GM23338 (cell line): ENCODE results near the gene CPB1. TPM values are rescaled to one million over a fixed set of nuclear protein-coding genes. Genes with fewer than 3 reads are reported as not detected.

Source experiments
- ATAC-seq: fragments of 200-7000 bp; cut with Tn5 transposase; 3 replicates; pipeline ENCODE4 v1.9.1; 2020
- DNase-seq: peaks from one replicate; pipeline ENCODE4 v3.0.0-alpha.2; 2015; ENCODE audit warnings: low spot score
- H2AFZ ChIP-seq: fragments of 200-600 bp; sonication (generic); 2 replicates; pipeline ENCODE4 v1.8.0; 2016; ENCODE audit warnings: antibody characterized with exemption, mild to moderate bottlenecking, moderate library complexity
- H3F3A ChIP-seq: fragments of 200-600 bp; sonication (generic); replicated peaks from 2 replicates; pipeline ENCODE4 v1.8.0; 2017; ENCODE audit warnings: antibody characterized with exemption, mixed run types, low read depth
- H3K27ac ChIP-seq: fragments of 200-600 bp; sonication (generic); 2 replicates; pipeline ENCODE4 v1.6.1; 2016; ENCODE audit warnings: low read depth
- H3K27me3 ChIP-seq: fragments of 200-600 bp; sonication (generic); 2 replicates; pipeline ENCODE4 v1.8.0; 2016; ENCODE audit warnings: mild to moderate bottlenecking, mixed run types, moderate library complexity; ENCODE audit not compliant: insufficient read depth
- H3K36me3 ChIP-seq: fragments of 200-600 bp; sonication (generic); 2 replicates; pipeline ENCODE4 v1.8.0; 2016; ENCODE audit warnings: mild to moderate bottlenecking; ENCODE audit not compliant: insufficient read depth
- H3K4me1 ChIP-seq: fragments of 200-600 bp; sonication (generic); 2 replicates; pipeline ENCODE4 v1.8.0; 2016; ENCODE audit warnings: mild to moderate bottlenecking, moderate library complexity; ENCODE audit not compliant: insufficient read depth
- H3K4me2 ChIP-seq: fragments of 200-600 bp; sonication (generic); 2 replicates; pipeline ENCODE4 v1.7.1; 2017; ENCODE audit warnings: mixed run types
- H3K4me3 ChIP-seq: fragments of 200-600 bp; sonication (generic); 2 replicates; pipeline ENCODE4 v1.6.1; 2016; ENCODE audit warnings: mixed run types
- H3K79me2 ChIP-seq: fragments of 200-600 bp; sonication (generic); replicated peaks from 2 replicates; pipeline ENCODE4 v1.8.0; 2017; ENCODE audit warnings: mild to moderate bottlenecking; ENCODE audit not compliant: insufficient read depth
- H3K9me2 ChIP-seq: fragments of 200-600 bp; sonication (generic); 2 replicates; pipeline ENCODE4 v1.8.0; 2017; ENCODE audit not compliant: insufficient read depth
- H4K20me1 ChIP-seq: fragments of 200-600 bp; sonication (generic); replicated peaks from 2 replicates; pipeline ENCODE4 v1.8.0; 2017; ENCODE audit warnings: mild to moderate bottlenecking; ENCODE audit not compliant: insufficient read depth
- H3K27ac Mint-ChIP-seq: 2 replicates; pipeline ENCODE4 v1.8.0; 2020; ENCODE audit warnings: inconsistent platforms, mild to moderate bottlenecking, moderate library complexity, mixed read lengths
- H3K27me3 Mint-ChIP-seq: 3 replicates; pipeline ENCODE4 v1.8.0; 2022; ENCODE audit warnings: low read depth, mild to moderate bottlenecking, moderate library complexity, mixed read lengths, inconsistent platforms; ENCODE audit not compliant: insufficient read depth, poor library complexity
- H3K36me3 Mint-ChIP-seq: 3 replicates; pipeline ENCODE4 v1.8.0; 2021; ENCODE audit warnings: low read depth, mild to moderate bottlenecking, inconsistent platforms, moderate library complexity, mixed read lengths
- H3K4me1 Mint-ChIP-seq: 3 replicates; pipeline ENCODE4 v1.8.0; 2020; ENCODE audit warnings: mild to moderate bottlenecking, inconsistent platforms, mixed read lengths
- H3K4me3 Mint-ChIP-seq: 3 replicates; pipeline ENCODE4 v1.8.0; 2021; ENCODE audit warnings: moderate library complexity, mild to moderate bottlenecking, inconsistent platforms, mixed read lengths
- H3K9me3 Mint-ChIP-seq: 3 replicates; pipeline ENCODE4 v1.8.0; 2020; ENCODE audit warnings: moderate library complexity, mild to moderate bottlenecking, inconsistent platforms, mixed read lengths
- CREB1 ChIP-seq: fragments of 250-450 bp; sonication (Bioruptor Pico); IDR thresholded peaks from 2 replicates; pipeline ENCODE4 v1.5.0; 2020; ENCODE audit warnings: low read depth, mild to moderate bottlenecking, moderate library complexity
- EZH2 ChIP-seq: fragments of 200-600 bp; sonication (generic); IDR thresholded peaks from one replicate; pipeline ENCODE4 v1.8.0; 2017; ENCODE audit warnings: antibody characterized with exemption, mild to moderate bottlenecking, low read depth; ENCODE audit not compliant: unreplicated experiment
- EZH2phosphoT487 ChIP-seq: fragments of 200-600 bp; sonication (generic); IDR thresholded peaks from one replicate; pipeline ENCODE4 v1.8.1; 2018; ENCODE audit warnings: antibody characterized with exemption; ENCODE audit not compliant: unreplicated experiment
- JUNB ChIP-seq: IDR thresholded peaks from one replicate; pipeline ENCODE4 v1.6.1; 2016; ENCODE audit warnings: antibody characterized with exemption; ENCODE audit not compliant: unreplicated experiment
- NANOG ChIP-seq: IDR thresholded peaks from 2 replicates; pipeline ENCODE4 v1.6.1; 2016; ENCODE audit warnings: antibody characterized with exemption, borderline replicate concordance
- POLR2AphosphoS5 ChIP-seq: IDR thresholded peaks from 2 replicates; pipeline ENCODE4 v1.6.1; 2016; ENCODE audit warnings: antibody characterized with exemption, low read depth
- STAT1 ChIP-seq: IDR thresholded peaks from one replicate; pipeline ENCODE4 v1.6.1; 2016; ENCODE audit warnings: antibody characterized with exemption; ENCODE audit not compliant: unreplicated experiment
- ZNF114 ChIP-seq: fragments of 250-450 bp; sonication (Bioruptor Pico); IDR thresholded peaks from 2 replicates; pipeline ENCODE4 v1.5.0; 2020; ENCODE audit warnings: mild to moderate bottlenecking, moderate library complexity
- ZNF331 ChIP-seq: fragments of 250-450 bp; sonication (Bioruptor Pico); IDR thresholded peaks from 2 replicates; pipeline ENCODE4 v1.5.0; 2020; ENCODE audit warnings: low read depth, mild to moderate bottlenecking, moderate library complexity
- long read RNA-seq: library from polyadenylated mRNA; unstranded; transcript quantifications from one replicate; pipeline ENCODE4 v2.0.0, GENCODE V29; 2020; ENCODE audit not compliant: unreplicated experiment
- polyA plus RNA-seq: library from polyadenylated mRNA; unstranded; fragments of >200 nt; fragmentation: Nextera tagmentation; extraction: Ambion mirVana; gene quantifications from 2 replicates; pipeline ENCODE4 v1.2.1, GENCODE V29; 2016
- total RNA-seq: library from RNA; depleted of rRNA; stranded (reverse); fragments of >200 nt; shearing (Covaris generic); gene quantifications from 2 replicates; pipeline ENCODE4 v1.2.3, GENCODE V29; 2014; rRNA removed
- TF ChIP-seq, protein P1 (sequence below): IDR thresholded peaks from 2 replicates; pipeline ENCODE4 v1.6.1; 2016; ENCODE audit warnings: antibody characterized with exemption
- TF ChIP-seq, protein P2 (sequence below), 2 experiments: fragments of 200-600 bp in 1 of 2; sonication (generic) in 1 of 2; conservative IDR thresholded peaks; 2 replicates each; pipeline versions ENCODE4 v1.5.1 to v1.6.1; 2016 to 2017; ENCODE audit warnings: antibody characterized with exemption in 2 of 2, low read depth in 2 of 2, mild to moderate bottlenecking in 2 of 2, moderate library complexity in 1 of 2
- TF ChIP-seq, protein P3 (sequence below): fragments of 250-450 bp; sonication (Bioruptor Pico); IDR thresholded peaks from 2 replicates; pipeline ENCODE4 v1.5.0; 2020; ENCODE audit warnings: mild to moderate bottlenecking, moderate library complexity
- TF ChIP-seq, protein P4 (sequence below): IDR thresholded peaks from one replicate; pipeline ENCODE4 v1.6.1; 2018; ENCODE audit warnings: antibody characterized with exemption; ENCODE audit not compliant: unreplicated experiment

The CPB1 gene
- total RNA-seq (not detected in 2 replicates), polyA plus RNA-seq (not detected in 2 replicates)
- long read RNA-seq = 0 reads

DNA sequence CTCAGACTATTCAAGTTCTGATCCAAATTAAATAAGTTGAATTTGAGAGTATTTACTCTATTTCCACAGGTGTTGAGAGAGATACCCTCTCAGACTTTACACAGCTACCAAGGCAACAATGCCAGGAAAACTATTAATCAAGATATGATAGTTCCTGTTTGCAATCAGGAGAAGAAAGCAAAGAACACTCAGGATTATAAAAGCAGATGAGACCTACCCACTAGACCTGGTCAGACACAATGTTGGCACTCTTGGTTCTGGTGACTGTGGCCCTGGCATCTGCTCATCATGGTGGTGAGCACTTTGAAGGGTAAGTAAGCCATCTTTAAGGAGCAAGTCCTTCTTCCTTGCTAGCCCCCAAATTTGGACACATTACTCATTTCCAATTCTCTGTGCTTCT lies at the start of gene CPB1:
TSS of gene CPB1 (plus strand) at position 227 of the 400 bp plus-strand sequence. CDS start at position 240, 13 bp downstream.
- Histone ChIP-seq H3K36me3 (no peaks in the 10 kb centered on the region), H2AFZ (no peak within 1 kb of the TSS), H3K9me2 (no peaks in the 10 kb centered on the region), H4K20me1 (no peaks in the 10 kb centered on the region), H3F3A (no peaks in the 10 kb centered on the region), H3K4me3 (no peak within 1 kb of the TSS), H3K27me3 (no peaks in the 10 kb centered on the region), H3K79me2 (no peaks in the 10 kb centered on the region), H3K4me1 (no peaks in the 10 kb centered on the region), H3K27ac (no peak within 1 kb of the TSS), H3K4me2 (no peak within 1 kb of the TSS)
- no peak within 1 kb of the TSS for H3K27ac Mint-ChIP-seq
- TF ChIP-seq POLR2AphosphoS5 = no peak
- no peak for TF ChIP-seq ZNF331 (CRISPR knock-in tag)
- TF ChIP-seq, protein P1, sequence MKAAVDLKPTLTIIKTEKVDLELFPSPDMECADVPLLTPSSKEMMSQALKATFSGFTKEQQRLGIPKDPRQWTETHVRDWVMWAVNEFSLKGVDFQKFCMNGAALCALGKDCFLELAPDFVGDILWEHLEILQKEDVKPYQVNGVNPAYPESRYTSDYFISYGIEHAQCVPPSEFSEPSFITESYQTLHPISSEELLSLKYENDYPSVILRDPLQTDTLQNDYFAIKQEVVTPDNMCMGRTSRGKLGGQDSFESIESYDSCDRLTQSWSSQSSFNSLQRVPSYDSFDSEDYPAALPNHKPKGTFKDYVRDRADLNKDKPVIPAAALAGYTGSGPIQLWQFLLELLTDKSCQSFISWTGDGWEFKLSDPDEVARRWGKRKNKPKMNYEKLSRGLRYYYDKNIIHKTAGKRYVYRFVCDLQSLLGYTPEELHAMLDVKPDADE = no peak
- TF ChIP-seq CREB1 (CRISPR knock-in tag) = no peak
- no peak for TF ChIP-seq NANOG
- TF ChIP-seq, protein P2, sequence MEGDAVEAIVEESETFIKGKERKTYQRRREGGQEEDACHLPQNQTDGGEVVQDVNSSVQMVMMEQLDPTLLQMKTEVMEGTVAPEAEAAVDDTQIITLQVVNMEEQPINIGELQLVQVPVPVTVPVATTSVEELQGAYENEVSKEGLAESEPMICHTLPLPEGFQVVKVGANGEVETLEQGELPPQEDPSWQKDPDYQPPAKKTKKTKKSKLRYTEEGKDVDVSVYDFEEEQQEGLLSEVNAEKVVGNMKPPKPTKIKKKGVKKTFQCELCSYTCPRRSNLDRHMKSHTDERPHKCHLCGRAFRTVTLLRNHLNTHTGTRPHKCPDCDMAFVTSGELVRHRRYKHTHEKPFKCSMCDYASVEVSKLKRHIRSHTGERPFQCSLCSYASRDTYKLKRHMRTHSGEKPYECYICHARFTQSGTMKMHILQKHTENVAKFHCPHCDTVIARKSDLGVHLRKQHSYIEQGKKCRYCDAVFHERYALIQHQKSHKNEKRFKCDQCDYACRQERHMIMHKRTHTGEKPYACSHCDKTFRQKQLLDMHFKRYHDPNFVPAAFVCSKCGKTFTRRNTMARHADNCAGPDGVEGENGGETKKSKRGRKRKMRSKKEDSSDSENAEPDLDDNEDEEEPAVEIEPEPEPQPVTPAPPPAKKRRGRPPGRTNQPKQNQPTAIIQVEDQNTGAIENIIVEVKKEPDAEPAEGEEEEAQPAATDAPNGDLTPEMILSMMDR (conservative IDR thresholded peaks at IDR 0.05; ENCODE audit: low read depth in 2 of 2) = no peak
- TF ChIP-seq STAT1 = no peak
- TF ChIP-seq JUNB = no peak
- TF ChIP-seq EZH2phosphoT487 = no peak
- TF ChIP-seq, protein P3, sequence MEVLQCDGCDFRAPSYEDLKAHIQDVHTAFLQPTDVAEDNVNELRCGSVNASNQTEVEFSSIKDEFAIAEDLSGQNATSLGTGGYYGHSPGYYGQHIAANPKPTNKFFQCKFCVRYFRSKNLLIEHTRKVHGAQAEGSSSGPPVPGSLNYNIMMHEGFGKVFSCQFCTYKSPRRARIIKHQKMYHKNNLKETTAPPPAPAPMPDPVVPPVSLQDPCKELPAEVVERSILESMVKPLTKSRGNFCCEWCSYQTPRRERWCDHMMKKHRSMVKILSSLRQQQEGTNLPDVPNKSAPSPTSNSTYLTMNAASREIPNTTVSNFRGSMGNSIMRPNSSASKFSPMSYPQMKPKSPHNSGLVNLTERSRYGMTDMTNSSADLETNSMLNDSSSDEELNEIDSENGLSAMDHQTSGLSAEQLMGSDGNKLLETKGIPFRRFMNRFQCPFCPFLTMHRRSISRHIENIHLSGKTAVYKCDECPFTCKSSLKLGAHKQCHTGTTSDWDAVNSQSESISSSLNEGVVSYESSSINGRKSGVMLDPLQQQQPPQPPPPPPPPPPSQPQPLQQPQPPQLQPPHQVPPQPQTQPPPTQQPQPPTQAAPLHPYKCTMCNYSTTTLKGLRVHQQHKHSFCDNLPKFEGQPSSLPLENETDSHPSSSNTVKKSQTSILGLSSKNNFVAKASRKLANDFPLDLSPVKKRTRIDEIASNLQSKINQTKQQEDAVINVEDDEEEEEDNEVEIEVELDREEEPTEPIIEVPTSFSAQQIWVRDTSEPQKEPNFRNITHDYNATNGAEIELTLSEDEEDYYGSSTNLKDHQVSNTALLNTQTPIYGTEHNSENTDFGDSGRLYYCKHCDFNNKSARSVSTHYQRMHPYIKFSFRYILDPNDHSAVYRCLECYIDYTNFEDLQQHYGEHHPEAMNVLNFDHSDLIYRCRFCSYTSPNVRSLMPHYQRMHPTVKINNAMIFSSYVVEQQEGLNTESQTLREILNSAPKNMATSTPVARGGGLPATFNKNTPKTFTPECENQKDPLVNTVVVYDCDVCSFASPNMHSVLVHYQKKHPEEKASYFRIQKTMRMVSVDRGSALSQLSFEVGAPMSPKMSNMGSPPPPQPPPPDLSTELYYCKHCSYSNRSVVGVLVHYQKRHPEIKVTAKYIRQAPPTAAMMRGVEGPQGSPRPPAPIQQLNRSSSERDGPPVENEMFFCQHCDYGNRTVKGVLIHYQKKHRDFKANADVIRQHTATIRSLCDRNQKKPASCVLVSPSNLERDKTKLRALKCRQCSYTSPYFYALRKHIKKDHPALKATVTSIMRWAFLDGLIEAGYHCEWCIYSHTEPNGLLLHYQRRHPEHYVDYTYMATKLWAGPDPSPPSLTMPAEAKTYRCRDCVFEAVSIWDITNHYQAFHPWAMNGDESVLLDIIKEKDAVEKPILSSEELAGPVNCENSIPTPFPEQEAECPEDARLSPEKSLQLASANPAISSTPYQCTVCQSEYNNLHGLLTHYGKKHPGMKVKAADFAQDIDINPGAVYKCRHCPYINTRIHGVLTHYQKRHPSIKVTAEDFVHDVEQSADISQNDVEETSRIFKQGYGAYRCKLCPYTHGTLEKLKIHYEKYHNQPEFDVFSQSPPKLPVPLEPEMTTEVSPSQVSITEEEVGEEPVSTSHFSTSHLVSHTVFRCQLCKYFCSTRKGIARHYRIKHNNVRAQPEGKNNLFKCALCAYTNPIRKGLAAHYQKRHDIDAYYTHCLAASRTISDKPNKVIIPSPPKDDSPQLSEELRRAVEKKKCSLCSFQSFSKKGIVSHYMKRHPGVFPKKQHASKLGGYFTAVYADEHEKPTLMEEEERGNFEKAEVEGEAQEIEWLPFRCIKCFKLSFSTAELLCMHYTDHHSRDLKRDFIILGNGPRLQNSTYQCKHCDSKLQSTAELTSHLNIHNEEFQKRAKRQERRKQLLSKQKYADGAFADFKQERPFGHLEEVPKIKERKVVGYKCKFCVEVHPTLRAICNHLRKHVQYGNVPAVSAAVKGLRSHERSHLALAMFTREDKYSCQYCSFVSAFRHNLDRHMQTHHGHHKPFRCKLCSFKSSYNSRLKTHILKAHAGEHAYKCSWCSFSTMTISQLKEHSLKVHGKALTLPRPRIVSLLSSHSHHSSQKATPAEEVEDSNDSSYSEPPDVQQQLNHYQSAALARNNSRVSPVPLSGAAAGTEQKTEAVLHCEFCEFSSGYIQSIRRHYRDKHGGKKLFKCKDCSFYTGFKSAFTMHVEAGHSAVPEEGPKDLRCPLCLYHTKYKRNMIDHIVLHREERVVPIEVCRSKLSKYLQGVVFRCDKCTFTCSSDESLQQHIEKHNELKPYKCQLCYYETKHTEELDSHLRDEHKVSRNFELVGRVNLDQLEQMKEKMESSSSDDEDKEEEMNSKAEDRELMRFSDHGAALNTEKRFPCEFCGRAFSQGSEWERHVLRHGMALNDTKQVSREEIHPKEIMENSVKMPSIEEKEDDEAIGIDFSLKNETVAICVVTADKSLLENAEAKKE (CRISPR knock-in tag) = no peak
- TF ChIP-seq, protein P4, sequence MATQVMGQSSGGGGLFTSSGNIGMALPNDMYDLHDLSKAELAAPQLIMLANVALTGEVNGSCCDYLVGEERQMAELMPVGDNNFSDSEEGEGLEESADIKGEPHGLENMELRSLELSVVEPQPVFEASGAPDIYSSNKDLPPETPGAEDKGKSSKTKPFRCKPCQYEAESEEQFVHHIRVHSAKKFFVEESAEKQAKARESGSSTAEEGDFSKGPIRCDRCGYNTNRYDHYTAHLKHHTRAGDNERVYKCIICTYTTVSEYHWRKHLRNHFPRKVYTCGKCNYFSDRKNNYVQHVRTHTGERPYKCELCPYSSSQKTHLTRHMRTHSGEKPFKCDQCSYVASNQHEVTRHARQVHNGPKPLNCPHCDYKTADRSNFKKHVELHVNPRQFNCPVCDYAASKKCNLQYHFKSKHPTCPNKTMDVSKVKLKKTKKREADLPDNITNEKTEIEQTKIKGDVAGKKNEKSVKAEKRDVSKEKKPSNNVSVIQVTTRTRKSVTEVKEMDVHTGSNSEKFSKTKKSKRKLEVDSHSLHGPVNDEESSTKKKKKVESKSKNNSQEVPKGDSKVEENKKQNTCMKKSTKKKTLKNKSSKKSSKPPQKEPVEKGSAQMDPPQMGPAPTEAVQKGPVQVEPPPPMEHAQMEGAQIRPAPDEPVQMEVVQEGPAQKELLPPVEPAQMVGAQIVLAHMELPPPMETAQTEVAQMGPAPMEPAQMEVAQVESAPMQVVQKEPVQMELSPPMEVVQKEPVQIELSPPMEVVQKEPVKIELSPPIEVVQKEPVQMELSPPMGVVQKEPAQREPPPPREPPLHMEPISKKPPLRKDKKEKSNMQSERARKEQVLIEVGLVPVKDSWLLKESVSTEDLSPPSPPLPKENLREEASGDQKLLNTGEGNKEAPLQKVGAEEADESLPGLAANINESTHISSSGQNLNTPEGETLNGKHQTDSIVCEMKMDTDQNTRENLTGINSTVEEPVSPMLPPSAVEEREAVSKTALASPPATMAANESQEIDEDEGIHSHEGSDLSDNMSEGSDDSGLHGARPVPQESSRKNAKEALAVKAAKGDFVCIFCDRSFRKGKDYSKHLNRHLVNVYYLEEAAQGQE = no peak
- no peak for TF ChIP-seq EZH2
- no peak for TF ChIP-seq ZNF114 (CRISPR knock-in tag)
- ATAC-seq (no peak), DNase-seq (no peak)
- H3K27me3 Mint-ChIP-seq = no peaks in the 10 kb centered on the region
- H3K9me3 Mint-ChIP-seq = no peaks in the 10 kb centered on the region
- no peaks in the 10 kb centered on the region for H3K4me1 Mint-ChIP-seq
- H3K4me3 Mint-ChIP-seq = no peak within 1 kb of the TSS
- H3K36me3 Mint-ChIP-seq = no peaks in the 10 kb centered on the region
